Activated T-cell treated with anti-CD3 and anti-CD28 coated beads, Interleukin-2, amount 50 U/mL, for 48 hours (primary cell): Measurements from ENCODE around the gene HBG1.

Experiments used
- DNase-seq, 2 experiments: peaks; one replicate each; pipeline ENCODE4 v3.0.0-alpha.2; 2020

Gene HBG1

GRCh38 chr11:5224538-5225479, 24.8 kb downstream of the HBG1 start:
- DNase-seq: no peak

- DNase-seq: no peak
Measured at GRCh38 chr11:5223686-5224085, 26.0 kb downstream of the HBG1 start.

GRCh38 chr11:5223146-5223545, 26.5 kb downstream of the HBG1 start:
- DNase-seq: no peak

- DNase-seq: no peak
Measured at GRCh38 chr11:5210376-5210885, 39.2 kb downstream of the HBG1 start.

- no peak for DNase-seq
Measured at GRCh38 chr11:5204787-5205186, 44.9 kb downstream of the HBG1 start.

GRCh38 chr11:5203366-5203765, 46.3 kb downstream of the HBG1 start:
- no peak for DNase-seq

GRCh38 chr11:5200582-5200981, 49.1 kb downstream of the HBG1 start, which contains the start of gene OR51V1:
OR51V1 (minus strand) TSS chr11:5200682; CDS start chr11:5200682, 0 bp downstream.
- DNase-seq: no peak

- DNase-seq: no peak
Measured at GRCh38 chr11:5198285-5198684, 51.4 kb downstream of the HBG1 start.
